Upper lobe of right lung (tissue), 1 donor: Measurements from ENCODE around the gene AKAP8. TPM values are rescaled to one million over a fixed set of nuclear protein-coding genes. Genes with fewer than 3 reads are reported as not detected.
"Not testable (repeated sequence)": the region's sequence is repeated elsewhere in the genome, so short reads cannot be mapped to it uniquely, and the experiment has no call there.

Experiments used
- ATAC-seq: fragments of 200-7000 bp; cut with Tn5 transposase; one replicate; pipeline ENCODE4 v1.9.1; 2020; ENCODE audit warnings: mild to moderate bottlenecking, moderate library complexity
- DNase-seq: peaks from one replicate; pipeline ENCODE4 v3.0.0-alpha.2; 2020
- H3K27ac ChIP-seq: fragments of 200-600 bp; one replicate; pipeline ENCODE4 v1.8.0; 2022
- H3K27me3 ChIP-seq: fragments of 200-600 bp; one replicate; pipeline ENCODE4 v1.8.0; 2022; ENCODE audit warnings: mild to moderate bottlenecking
- H3K36me3 ChIP-seq: fragments of 200-600 bp; one replicate; pipeline ENCODE4 v1.8.0; 2022
- H3K4me1 ChIP-seq: fragments of 200-600 bp; one replicate; pipeline ENCODE4 v1.8.0; 2022
- H3K4me3 ChIP-seq: fragments of 200-600 bp; one replicate; pipeline ENCODE4 v1.8.0; 2022; ENCODE audit warnings: mild to moderate bottlenecking
- H3K9me3 ChIP-seq: fragments of 200-600 bp; one replicate; pipeline ENCODE4 v1.8.0; 2022
- intact Hi-C: fragments of 100-400 bp; cut with DNase I; formaldehyde crosslinking; loops from one replicate; pipeline ENCODE4 v1.11.0; 2022
- total RNA-seq: library from RNA; stranded (reverse); fragmentation: NEBNext Ultra II Directional; extraction: Animal tissue kit (Norgen Biotek cat#: 25700); gene quantifications from one replicate; pipeline ENCODE4 v1.2.1, GENCODE V29; 2021
- TF ChIP-seq, protein P1 (sequence below): fragments of 200-600 bp; IDR thresholded peaks from one replicate; pipeline ENCODE4 v1.8.0; 2022; ENCODE audit warnings: antibody characterized with exemption
- donor health status: DM: no; HTN: yes; CAD: no; lungs with severe emphysema.

AKAP8 gene
- total RNA-seq, 1 donor from 2014 or later = 31.0 TPM

DNA sequence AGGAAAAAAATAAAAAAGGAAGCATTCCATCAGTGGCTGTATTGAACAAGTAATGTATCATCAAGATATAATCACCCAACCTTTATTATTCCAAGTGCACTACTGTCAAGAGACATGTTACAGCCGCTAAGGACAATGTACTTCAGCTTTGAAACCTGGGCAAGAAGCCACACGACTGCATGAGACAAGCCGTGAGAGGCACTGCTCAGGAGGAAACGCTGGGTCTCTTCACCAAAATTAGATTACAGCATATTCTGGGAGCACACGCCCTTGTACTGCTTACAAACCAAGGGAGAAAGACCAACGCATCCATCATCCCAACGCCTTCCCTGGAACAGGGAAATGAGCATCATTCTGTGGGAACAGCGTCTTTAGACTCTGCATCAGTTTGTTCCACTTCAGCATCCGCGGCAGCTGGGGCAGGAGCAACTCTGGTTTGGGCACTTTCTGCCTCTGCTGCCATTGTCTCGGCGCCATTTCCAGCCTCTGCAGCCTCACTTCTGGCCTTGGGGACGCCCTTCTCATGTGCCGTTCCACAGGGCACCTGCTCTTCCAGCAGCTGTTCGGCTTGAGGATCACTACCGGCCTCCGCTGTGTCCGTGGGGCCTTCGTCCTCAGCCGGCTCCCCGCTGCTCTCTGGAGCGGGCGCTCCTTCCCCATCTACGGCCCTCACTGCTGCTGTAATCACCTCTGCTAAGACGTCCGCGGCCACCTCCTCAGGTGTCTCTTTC lies 24.9 kb downstream of the AKAP8 start:
- no peaks in the 10 kb centered on the region for H3K4me1 ChIP-seq
- H3K27ac ChIP-seq = no peak overlapping the region
- ATAC-seq (no peak), DNase-seq (no peak)
- intact Hi-C loops = no loop called here
- no peaks in the 10 kb centered on the region for H3K9me3 ChIP-seq
- TF ChIP-seq, protein P1, sequence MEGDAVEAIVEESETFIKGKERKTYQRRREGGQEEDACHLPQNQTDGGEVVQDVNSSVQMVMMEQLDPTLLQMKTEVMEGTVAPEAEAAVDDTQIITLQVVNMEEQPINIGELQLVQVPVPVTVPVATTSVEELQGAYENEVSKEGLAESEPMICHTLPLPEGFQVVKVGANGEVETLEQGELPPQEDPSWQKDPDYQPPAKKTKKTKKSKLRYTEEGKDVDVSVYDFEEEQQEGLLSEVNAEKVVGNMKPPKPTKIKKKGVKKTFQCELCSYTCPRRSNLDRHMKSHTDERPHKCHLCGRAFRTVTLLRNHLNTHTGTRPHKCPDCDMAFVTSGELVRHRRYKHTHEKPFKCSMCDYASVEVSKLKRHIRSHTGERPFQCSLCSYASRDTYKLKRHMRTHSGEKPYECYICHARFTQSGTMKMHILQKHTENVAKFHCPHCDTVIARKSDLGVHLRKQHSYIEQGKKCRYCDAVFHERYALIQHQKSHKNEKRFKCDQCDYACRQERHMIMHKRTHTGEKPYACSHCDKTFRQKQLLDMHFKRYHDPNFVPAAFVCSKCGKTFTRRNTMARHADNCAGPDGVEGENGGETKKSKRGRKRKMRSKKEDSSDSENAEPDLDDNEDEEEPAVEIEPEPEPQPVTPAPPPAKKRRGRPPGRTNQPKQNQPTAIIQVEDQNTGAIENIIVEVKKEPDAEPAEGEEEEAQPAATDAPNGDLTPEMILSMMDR = no peak
- peaks cover 65% of the 10 kb centered on the region for H3K36me3 ChIP-seq
- no peaks in the 10 kb centered on the region for H3K27me3 ChIP-seq
- H3K4me3 ChIP-seq = no peak overlapping the region

- Histone ChIP-seq H3K36me3 (peaks cover 58% of the 10 kb centered on the region), H3K27me3 (no peaks in the 10 kb centered on the region), H3K9me3 (no peaks in the 10 kb centered on the region), H3K4me3 (no peak overlapping the region), H3K27ac (no peak overlapping the region), H3K4me1 (no peaks in the 10 kb centered on the region)
- ATAC-seq (no peak), DNase-seq (no peak)
- TF ChIP-seq, protein P1 = no peak
- intact Hi-C loops = no loop called here
Observed at GRCh38 chr19:15353908-15354307, 25.7 kb downstream of the AKAP8 start.

- H3K4me3 ChIP-seq, H3K9me3 ChIP-seq, intact Hi-C loops, H3K27me3 ChIP-seq, ATAC-seq, H3K4me1 ChIP-seq, H3K27ac ChIP-seq, DNase-seq: not testable (repeated sequence)
- peaks cover 44% of the 10 kb centered on the region for H3K36me3 ChIP-seq
Observed at GRCh38 chr19:15352535-15352934, 27.1 kb downstream of the AKAP8 start.

GRCh38 chr19:15341328-15341727 lies 38.3 kb downstream of the AKAP8 start:
- H3K27me3 ChIP-seq, ATAC-seq, H3K9me3 ChIP-seq, H3K4me1 ChIP-seq, H3K4me3 ChIP-seq, H3K27ac ChIP-seq, intact Hi-C loops, DNase-seq: not testable (repeated sequence)
- peaks cover 12% of the 10 kb centered on the region for H3K36me3 ChIP-seq

DNA sequence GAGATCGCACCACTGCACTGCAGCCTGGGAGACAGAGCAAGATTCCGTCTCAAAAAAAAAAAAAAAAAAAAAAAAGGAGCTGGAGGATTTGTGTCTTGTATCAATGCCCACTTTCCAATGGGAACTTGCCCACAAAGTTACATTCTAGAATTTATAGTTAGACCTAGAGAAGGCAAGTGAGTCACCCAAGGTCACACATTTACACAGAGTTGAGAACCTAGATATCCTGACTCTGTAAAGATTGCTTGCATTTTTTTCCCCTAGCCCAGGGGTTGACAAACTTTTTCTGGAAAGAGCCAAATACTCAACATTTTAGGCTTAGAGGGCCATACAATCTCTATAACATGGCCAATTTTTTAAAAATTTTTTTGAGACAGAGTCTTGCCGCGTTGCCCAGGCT lies 39.5 kb downstream of the AKAP8 start:
- no peaks in the 10 kb centered on the region for H3K4me1 ChIP-seq
- ATAC-seq = no peak

GRCh38 chr19:15337202-15337601 lies 42.4 kb downstream of the AKAP8 start:
- peaks cover 17% of the 10 kb centered on the region for H3K4me1 ChIP-seq
- H3K9me3 ChIP-seq = no peaks in the 10 kb centered on the region
- no peak for DNase-seq
- TF ChIP-seq, protein P1 = no peak
- H3K36me3 ChIP-seq = no peaks in the 10 kb centered on the region
- no peak overlapping the region for H3K27ac ChIP-seq
- H3K27me3 ChIP-seq = no peaks in the 10 kb centered on the region
- no peak for ATAC-seq
- intact Hi-C loops = no loop called here
- no peak overlapping the region for H3K4me3 ChIP-seq

More for the DNA sequence above, 39.5 kb downstream of the AKAP8 start:
- no peak overlapping the region for H3K4me3 ChIP-seq
- TF ChIP-seq, protein P1 = no peak
- H3K27me3 ChIP-seq = no peaks in the 10 kb centered on the region
- no peak overlapping the region for H3K27ac ChIP-seq
- no peaks in the 10 kb centered on the region for H3K9me3 ChIP-seq
- intact Hi-C loops = no loop called here
- DNase-seq = no peak
- H3K36me3 ChIP-seq = peaks cover 6% of the 10 kb centered on the region

- H3K27ac ChIP-seq, intact Hi-C loops, ATAC-seq: not testable (repeated sequence)
Observed at GRCh38 chr19:15335992-15336391, 43.6 kb downstream of the AKAP8 start.

More at GRCh38 chr19:15335992-15336391, 43.6 kb downstream of the AKAP8 start:
- peaks cover 17% of the 10 kb centered on the region for H3K4me1 ChIP-seq
- not testable (repeated sequence) for H3K27me3 ChIP-seq, H3K9me3 ChIP-seq, H3K4me3 ChIP-seq, DNase-seq, H3K36me3 ChIP-seq
